ENCODE results near the gene SWAP70.

Gene SWAP70

DNA sequence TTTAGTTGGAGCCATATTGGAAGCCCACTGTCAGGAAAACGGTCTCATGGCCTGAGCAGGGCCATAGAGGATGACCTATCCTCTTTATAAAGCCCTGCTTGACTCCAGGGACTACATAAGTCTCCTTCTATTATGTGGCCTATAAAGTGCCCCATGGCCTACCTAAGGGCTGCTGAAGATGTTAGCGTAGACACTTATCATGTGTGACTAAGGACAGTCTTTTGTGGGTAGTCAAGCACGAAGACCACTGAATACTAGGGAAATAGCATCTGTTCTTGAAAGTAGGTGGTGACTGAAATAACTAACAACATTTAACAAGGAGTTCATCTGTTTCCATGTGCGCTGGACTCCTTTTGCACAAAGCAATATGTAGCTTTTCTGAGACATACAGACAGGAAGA, 117.1 kb downstream of the SWAP70 start:
- no peak for DNase-seq

DNA sequence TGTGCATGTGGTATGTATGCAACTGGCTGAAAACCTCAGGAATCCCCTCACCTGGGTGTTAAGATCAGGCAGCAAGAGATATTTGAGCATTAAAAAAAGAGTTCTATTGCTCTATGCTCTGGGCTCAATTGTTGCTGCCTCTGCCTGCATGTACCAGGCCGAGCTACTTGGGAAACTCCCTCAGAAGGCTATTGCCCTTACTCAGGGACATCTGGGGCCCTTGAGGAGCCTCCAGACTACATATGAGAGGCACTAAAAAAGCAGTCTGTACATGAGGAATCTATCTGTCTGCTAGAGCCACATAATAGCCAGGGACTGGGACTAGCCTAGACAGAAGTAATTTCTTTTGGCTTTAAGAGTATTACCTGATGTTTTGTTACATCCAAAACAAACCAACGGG, 120.1 kb downstream of the SWAP70 start:
- DNase-seq, result no peak

DNA sequence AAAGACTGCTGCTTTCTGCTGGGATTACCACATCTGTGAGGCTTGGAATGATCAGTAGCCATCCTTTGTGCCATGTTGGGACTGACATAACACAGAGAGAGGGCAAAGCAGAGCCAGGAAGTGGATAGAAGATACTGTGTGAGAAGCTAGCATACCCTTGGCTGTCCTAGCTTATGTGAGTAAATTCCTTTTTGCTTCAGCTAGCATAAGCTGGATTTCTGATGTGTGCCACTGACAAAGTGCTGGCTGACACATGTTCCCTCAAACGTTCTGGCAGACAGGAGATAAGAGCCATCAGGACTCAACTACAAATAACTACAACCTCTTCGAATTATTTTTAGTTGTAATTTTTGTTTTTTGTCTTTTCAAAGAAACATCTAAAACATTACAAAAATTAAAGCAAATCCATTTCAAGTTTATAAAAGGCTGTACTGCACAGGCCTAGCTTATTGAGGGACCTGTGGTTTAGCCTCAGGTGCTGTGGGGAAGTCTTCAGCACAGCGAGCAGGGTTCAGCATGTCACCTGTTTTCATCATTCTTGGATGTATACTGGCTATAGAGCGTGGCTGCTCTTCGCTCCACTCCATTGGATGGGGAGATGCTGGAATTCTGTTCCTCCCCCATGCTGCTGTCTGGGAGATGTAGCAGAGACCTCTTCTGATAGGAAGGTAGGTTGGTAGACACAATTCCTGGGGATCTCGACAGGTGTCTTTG, 120.9 kb downstream of the SWAP70 start:
- DNase-seq, result no peak

DNA sequence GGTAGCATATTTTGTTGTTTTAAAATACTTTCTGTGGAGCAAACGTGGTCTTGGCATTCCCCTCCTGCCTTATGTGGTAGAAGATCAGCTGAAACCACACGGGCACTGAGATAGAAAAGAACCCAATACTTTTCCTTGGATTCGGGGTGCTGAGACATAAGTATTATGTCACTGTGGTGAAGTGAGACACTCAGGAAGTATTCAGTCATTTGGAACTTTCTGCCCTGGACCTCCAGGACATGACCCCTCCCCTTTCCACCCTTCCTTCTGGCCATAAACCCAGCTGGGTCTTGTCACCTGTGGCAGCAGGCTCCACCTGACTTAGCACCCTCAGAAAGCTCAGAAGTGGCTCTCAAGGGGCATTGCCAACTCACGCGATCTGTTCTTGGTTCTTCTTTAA, 123.4 kb downstream of the SWAP70 start:
- no peak for DNase-seq

DNA sequence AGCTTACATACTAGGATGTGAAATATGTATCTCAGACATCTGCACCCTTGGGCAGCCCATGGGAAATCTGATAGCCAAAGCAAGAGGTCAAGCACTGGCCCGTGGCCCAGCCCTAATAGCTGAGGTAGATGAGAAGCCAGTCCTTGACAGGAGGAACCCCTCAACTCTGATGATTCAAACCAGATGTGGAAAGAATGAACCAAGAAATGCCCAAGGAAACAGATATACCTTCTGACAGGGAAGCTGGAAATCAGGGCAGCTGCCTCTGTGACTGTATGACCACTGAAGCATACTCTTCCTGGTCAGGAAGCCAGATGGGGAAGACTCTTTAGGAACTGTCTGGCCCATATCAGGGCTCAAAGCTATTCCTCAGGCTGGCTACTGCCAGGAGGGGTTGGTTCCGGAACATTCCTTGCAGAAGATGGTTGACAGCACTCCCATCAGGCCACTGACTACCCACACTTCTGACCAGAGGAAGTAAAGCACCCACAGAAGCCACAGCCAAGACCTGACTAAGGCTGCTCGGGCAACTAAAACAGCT, 124.2 kb downstream of the SWAP70 start:
- no peak for DNase-seq

DNA sequence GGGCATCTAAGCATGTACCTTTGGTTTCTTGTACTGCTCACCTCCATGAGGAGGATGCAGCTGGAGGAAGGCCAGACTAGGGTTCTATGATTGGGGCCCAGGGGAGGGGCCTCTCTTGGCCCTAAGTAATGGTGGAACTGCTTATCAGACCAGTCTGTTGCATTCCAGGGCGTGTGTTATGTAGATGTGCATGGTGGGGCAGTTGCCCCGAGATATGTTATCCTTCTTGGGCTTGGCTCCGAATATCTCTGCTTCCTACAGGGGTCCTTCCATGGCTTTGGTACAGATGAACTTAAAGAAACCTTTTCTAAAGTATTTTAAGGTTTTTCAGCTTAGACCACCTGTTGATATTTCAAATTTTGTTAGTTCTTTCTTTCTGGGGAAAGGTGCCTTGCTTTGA, 126.0 kb downstream of the SWAP70 start:
- DNase-seq, result no peak

DNA sequence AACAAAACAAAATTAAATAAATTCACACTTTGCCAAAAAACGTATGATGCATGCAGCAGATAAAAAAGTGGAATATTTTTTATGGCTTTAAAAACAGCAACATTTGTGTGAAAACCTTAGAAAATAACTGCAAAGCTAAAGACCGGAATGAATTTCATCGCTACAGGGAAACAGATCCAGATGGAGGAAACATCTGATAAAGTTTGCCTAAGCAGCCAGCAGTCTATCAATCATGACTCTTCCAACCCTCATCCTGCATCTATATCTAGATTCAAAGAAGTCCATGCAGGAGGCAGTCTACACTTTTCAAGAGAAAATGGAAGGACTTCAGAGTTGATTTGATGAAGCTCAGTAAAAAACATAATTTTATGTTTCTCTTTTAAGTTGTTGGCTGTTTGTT, 126.8 kb downstream of the SWAP70 start:
- no peak for DNase-seq

DNA sequence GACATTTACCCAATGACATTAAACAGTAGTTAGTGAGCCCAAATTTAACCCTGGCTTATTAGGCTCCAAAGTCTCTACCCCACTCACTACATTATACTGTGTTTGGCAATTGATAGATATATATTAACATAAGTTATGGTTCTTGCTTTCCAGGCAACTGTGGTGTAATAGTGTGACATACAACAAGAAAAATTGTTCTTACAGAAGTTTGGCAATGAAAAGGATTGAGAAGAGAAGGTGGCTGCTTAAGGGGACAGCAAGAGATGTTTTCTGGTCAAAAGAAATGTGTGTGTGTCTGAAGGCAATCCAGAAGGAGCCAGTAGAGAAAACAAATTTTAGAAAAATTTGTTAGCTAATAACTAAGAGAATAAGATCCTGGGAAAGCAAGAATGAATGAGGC, 132.4 kb downstream of the SWAP70 start:
- no peak for DNase-seq

DNA sequence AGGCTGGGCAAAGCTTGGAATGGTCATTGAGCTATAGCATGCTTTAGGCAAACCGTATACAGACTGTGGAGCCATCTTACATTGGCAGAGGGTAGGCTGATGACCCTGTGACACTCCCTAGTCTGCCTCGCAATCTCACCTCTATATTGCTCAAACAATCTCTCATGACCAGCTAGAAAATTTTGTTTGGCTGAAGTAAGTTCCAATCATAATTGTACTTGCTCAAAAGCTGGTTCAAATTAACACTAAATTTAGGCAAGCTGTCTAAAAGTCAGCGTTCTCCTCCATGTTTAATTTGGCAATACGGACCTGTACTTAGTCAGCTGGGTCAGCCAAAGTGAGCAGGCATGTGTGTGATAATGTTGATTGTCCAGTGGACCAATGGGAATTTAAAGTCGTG, 133.0 kb downstream of the SWAP70 start:
- no peak for DNase-seq

DNA sequence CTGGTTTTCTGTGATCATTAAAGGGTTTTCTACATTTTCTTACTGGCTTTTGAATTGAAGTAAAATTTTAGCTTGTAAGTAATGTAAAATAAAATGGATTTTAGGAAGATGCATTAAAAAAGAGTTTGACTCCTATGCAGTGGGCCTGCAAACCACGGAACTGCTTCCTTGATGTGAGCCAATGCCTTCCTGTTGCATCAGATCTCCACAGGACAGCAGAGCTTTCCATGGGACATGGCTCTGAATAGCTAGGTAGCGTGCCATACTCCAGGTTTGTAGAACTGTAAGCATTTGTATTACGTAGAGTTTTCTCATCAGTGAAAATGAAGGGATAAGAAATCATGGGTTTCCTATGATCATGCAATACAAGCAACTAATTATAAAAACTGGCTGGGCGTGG, 133.4 kb downstream of the SWAP70 start:
- DNase-seq, result no peak

DNA sequence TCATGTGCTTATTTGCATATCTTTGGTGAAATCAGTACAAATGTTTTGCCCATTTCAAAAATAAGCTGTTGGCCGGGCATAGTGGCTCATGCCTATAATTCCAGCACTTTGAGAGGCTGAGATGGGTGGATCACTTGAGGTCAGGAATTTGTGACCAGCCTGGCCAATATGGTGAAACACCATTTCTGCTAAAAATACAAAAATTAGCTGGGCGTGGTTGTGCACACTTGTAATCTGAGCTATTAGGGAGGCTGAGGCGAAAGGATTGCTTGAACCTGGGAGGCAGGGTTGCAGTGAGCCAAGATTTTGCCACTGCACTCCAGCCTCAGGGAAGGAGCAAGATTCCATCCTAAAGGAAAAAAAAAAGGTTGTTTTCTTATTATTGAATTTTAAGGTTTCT, 136.0 kb downstream of the SWAP70 start:
- no peak for DNase-seq

DNA sequence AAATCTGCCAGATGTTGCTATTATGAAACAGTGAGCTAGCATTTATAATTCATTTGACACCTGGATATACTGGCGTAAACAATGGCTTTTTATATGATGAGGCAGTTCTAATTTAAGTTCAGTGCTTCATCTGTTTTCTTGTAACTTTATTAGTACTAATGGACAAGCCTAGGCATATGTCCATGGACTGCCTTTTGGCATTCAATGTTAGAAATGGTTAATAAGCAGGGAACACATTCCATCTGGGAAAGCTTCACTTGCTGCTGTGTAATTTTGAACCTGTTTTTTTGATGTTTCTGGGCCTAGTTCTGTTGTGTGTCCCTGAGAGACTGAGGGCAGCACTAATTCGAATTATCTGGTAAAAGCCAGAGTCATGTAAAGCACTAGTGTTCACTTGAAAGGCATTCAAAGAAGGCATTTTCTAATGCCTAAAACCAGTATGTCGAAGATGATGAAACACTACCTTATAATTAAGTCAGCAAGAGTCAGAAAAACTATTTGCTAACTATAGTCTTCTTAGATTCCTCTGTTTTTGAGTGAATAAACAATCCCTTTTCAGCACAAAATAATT, 138.5 kb downstream of the SWAP70 start:
- DNase-seq, result no peak
